ENCODE measurements around the gene ABCC3. TPM values are rescaled to one million over a fixed set of nuclear protein-coding genes. Genes with fewer than 3 reads are reported as not detected.
"Not testable (repeated sequence)": the region's sequence is repeated elsewhere in the genome, so short reads cannot be mapped to it uniquely, and the experiment has no call there.

Gene ABCC3
- total RNA-seq, 1 donor from 2014 or later = 0.20 TPM

DNA sequence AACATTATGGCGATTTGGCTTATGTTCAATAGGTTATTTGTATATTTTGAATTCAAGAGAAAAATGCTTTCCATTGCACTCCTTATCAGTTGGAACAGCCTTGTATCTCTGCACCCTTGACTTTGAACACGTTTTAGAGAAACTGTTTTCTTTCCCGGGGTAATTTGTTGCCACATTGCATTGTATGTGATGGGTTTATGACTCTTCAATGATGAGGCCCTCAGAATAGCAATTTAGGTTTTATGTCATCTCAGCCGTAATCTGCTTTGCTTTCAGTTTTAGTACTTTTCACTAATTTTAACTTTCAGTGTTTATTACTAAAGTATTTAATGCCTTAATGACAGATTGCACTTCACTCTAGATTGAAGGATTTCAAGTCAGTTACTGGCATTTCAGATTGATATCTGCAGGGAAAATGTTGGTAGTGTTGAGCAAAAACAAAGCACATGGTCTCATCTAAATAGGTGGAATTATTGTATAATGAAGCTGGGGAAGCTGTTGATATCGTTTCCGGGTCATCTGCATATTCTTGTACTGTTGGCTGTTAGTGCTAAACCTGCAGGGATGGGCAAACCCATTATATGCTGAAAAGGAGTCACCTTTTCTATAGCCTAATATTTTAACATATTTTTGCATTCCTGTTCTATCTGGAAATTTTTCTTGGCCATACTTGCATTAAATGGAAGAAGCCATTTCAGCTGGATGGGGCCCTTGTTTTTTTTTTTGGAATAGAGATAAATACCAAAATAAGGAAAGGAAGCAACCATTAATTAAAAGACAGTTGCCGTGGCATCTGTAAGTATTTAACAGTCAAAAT lies 86.7 kb downstream of the ABCC3 start:
- intact Hi-C loops (cut with micrococcal nuclease) = no loop called here
- Mint-ChIP-seq H3K36me3 (ENCODE audit: low read depth) (peaks cover 29% of the 10 kb centered on the region), H3K4me3 (peak overlapping the region; percentile 97), H3K27ac (peak overlapping the region; percentile 98), H3K4me1 (peaks cover 58% of the 10 kb centered on the region), H3K27me3 (no peaks in the 10 kb centered on the region), H3K9me3 (no peaks in the 10 kb centered on the region)
- POLR2A ChIA-PET = interaction anchor here (0.7 to 1.0 kb wide), 4 partner anchors 15 to 447 kb away, joined by 3 to 10 read pairs (median 4); partner anchors contain the start of gene TOB1
- TF ChIP-seq, protein P1, sequence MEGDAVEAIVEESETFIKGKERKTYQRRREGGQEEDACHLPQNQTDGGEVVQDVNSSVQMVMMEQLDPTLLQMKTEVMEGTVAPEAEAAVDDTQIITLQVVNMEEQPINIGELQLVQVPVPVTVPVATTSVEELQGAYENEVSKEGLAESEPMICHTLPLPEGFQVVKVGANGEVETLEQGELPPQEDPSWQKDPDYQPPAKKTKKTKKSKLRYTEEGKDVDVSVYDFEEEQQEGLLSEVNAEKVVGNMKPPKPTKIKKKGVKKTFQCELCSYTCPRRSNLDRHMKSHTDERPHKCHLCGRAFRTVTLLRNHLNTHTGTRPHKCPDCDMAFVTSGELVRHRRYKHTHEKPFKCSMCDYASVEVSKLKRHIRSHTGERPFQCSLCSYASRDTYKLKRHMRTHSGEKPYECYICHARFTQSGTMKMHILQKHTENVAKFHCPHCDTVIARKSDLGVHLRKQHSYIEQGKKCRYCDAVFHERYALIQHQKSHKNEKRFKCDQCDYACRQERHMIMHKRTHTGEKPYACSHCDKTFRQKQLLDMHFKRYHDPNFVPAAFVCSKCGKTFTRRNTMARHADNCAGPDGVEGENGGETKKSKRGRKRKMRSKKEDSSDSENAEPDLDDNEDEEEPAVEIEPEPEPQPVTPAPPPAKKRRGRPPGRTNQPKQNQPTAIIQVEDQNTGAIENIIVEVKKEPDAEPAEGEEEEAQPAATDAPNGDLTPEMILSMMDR (IDR thresholded peaks at IDR 0.05) = no peak
- CTCF ChIA-PET = no interaction called here
- ATAC-seq (ENCODE audit: low read depth) (no peak), DNase-seq (no peak)

DNA sequence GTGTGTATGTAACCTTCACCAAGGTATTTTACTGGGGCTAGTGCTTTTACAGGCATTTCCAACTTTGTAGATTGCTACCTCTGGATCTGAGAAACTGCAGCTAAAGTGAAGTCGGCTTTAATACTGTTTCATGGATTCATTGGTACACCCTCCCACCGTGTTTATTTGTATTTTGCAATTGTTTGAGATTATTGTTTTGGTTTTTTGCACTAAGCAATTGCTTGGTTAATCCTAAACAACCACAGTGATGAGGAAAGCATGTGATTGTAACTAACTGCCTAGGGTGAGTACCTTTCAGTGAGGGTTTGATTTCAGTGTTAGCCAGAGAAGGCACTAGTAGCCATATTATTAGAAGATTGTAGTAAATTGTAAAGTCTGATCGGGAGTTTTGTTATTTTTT lies 88.1 kb downstream of the ABCC3 start:
- Mint-ChIP-seq H3K27me3 (no peaks in the 10 kb centered on the region), H3K9me3 (no peaks in the 10 kb centered on the region), H3K4me3 (peak overlapping the region; percentile 3), H3K36me3 (ENCODE audit: low read depth) (peaks cover 35% of the 10 kb centered on the region), H3K4me1 (peaks cover 70% of the 10 kb centered on the region), H3K27ac (no peak overlapping the region)
- no peak for DNase-seq
- POLR2A ChIA-PET = interaction anchor here (0.7 kb wide), 1 partner anchor 63 kb away, joined by 3 read pairs; no protein-coding TSS in a partner anchor
- intact Hi-C loops (cut with micrococcal nuclease) = no loop called here
- TF ChIP-seq, protein P1 (IDR thresholded peaks at IDR 0.05) = no peak
- ATAC-seq (ENCODE audit: low read depth) = no peak
- CTCF ChIA-PET = no interaction called here

DNA sequence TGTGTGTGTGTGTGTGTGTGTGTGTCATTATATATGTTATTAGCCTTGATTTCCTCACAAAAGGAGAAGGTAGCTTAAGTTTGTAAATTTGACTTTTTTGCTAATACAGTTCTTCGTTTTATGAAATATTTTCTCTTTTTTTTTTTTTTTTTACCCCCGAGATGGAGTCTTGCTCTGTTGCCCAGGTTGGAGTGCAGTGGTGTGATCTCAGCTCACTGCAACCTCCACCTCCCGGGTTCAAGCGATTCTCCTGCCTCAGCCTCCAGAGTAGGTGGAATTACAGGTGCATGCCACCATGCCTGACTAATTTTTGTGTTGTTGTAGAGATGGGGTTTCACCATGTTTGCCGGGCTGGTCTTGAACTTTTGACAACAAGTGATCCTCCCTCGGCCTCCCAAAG lies 89.9 kb downstream of the ABCC3 start:
- H3K27me3 Mint-ChIP-seq; ATAC-seq (ENCODE audit: low read depth); CTCF ChIA-PET; H3K4me3 Mint-ChIP-seq; H3K27ac Mint-ChIP-seq; intact Hi-C loops (cut with micrococcal nuclease); H3K9me3 Mint-ChIP-seq; DNase-seq: not testable (repeated sequence)
- H3K4me1 Mint-ChIP-seq = peaks cover 80% of the 10 kb centered on the region
- H3K36me3 Mint-ChIP-seq (ENCODE audit: low read depth) = peaks cover 34% of the 10 kb centered on the region
- POLR2A ChIA-PET = interaction anchor here (0.7 kb wide), 1 partner anchor 23 kb away, joined by 6 read pairs; no protein-coding TSS in a partner anchor

DNA sequence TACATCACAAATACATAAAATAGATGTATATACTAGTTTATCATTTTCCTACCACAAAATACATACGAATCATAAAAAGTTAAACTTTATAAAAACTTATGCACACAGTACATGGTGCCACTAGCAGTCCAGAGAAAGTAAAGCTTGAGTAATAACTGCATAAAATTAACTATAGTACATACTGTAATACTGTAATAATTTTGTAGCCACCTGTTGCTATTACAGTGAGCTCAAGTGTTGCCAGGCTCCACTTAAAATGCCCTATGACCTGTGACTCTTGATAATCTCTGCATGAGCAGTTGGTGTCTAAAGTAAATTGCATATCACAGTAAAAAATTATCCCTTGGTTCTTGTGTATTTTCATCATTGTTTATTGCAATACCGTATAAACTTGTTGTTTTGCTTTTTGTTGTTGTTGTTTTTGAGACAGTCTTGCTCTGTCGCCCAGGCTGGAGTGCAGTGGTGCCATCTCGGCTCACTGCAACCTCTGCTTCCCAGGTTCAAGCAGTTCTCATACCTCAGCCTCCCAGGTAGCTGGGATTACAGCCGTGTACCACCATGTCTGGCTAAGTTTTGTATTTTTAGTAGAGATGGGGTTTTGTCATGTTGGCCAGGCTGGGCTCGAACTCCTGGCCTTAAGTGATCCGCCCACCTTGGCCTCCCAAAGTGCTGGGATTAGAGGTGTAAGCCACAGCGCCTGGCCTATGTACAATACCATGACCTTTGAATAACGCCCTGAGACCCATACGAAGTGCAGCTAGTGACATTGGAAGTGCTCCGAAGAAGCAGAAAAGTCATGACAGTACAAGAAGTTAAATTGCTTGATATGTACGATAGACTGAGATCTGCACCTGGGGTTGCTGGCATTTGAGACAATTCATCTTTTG lies 91.3 kb downstream of the ABCC3 start:
- TF ChIP-seq, protein P1 (IDR thresholded peaks at IDR 0.05) = no peak
- no peak overlapping the region for H3K27ac Mint-ChIP-seq
- CTCF ChIA-PET = interaction anchor here (0.6 kb wide), 1 partner anchor 9 kb away, joined by 3 read pairs; no protein-coding TSS in a partner anchor
- peaks cover 72% of the 10 kb centered on the region for H3K4me1 Mint-ChIP-seq
- H3K9me3 Mint-ChIP-seq = no peaks in the 10 kb centered on the region
- intact Hi-C loops (cut with micrococcal nuclease) = no loop called here
- H3K36me3 Mint-ChIP-seq (ENCODE audit: low read depth) = peaks cover 28% of the 10 kb centered on the region
- no peaks in the 10 kb centered on the region for H3K27me3 Mint-ChIP-seq
- DNase-seq (no peak), ATAC-seq (ENCODE audit: low read depth) (no peak)
- POLR2A ChIA-PET = interaction anchor here (0.6 to 0.7 kb wide), 2 partner anchors 61 to 367 kb away, joined by 3 to 5 read pairs; no protein-coding TSS in a partner anchor
- no peak overlapping the region for H3K4me3 Mint-ChIP-seq

DNA sequence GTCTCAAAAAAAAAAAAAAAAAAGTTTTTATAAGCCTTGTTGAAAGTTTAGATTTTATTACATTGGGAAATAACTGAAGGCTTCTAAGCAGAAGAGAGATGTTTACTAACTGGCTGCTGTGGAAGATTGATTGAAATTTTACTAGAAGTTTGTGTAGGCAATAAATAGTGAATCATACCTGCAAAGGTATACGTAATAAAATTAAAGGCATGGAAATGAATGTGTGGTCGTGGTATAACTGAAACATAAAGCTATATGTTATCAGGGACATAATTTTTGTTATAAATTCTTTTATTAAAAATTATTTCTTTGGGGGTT lies 93.4 kb downstream of the ABCC3 start:
- ChIA-PET CTCF (no interaction called here), POLR2A (interaction anchor here (0.7 to 1.3 kb wide), 3 partner anchors 33 to 427 kb away, joined by 3 to 5 read pairs (median 5); partner anchors contain the start of gene TOB1)
- ATAC-seq (ENCODE audit: low read depth) (no peak), DNase-seq (no peak)
- Mint-ChIP-seq H3K36me3 (ENCODE audit: low read depth) (peaks cover 23% of the 10 kb centered on the region), H3K4me3 (no peak overlapping the region), H3K27ac (no peak overlapping the region), H3K27me3 (no peaks in the 10 kb centered on the region), H3K4me1 (peaks cover 71% of the 10 kb centered on the region), H3K9me3 (no peaks in the 10 kb centered on the region)
- TF ChIP-seq, protein P1 (IDR thresholded peaks at IDR 0.05) = no peak
- intact Hi-C loops (cut with micrococcal nuclease) = no loop called here

Measured in activated B cell treated with CpG ODN at 0.5 μM for 24 hours (primary cell).